Measurements from ENCODE around the gene CAMK2D. TPM values are rescaled to one million over a fixed set of nuclear protein-coding genes. Genes with fewer than 3 reads are reported as not detected.

The CAMK2D gene
- total and polyA plus RNA-seq, 10 donors, result 5.9 to 44.2 (median 33.3) TPM

- Histone ChIP-seq H3K27me3 (replicated peaks in 1 of 7) (no peaks in the 10 kb centered on the region), H3K27ac (no peak overlapping the region), H3K4me3 (no peak overlapping the region), H3K36me3 (peaks cover 0 to 9% (median 0%) of the 10 kb centered on the region in 6 donors), H3K9me3 (no peaks in the 10 kb centered on the region), H3K4me1 (peaks cover 0 to 65% (median 8%) of the 10 kb centered on the region in 6 donors)
- intact Hi-C loops (cut with DNase I; ENCODE audit: low total_unique reads), result no loop called here
- 17 to 39% (median 29%) methylated on average over 1 of the region's 1 CpG for WGBS, 5 donors
- TF ChIP-seq POLR2AphosphoS5 (IDR thresholded peaks at IDR 0.05), result no peak
- TF ChIP-seq POLR2A (IDR thresholded peaks at IDR 0.05), result no peak
- DNase-seq, result no peak
Measured at GRCh38 chr4:113591982-113592381, 169.6 kb downstream of the CAMK2D start.

DNA sequence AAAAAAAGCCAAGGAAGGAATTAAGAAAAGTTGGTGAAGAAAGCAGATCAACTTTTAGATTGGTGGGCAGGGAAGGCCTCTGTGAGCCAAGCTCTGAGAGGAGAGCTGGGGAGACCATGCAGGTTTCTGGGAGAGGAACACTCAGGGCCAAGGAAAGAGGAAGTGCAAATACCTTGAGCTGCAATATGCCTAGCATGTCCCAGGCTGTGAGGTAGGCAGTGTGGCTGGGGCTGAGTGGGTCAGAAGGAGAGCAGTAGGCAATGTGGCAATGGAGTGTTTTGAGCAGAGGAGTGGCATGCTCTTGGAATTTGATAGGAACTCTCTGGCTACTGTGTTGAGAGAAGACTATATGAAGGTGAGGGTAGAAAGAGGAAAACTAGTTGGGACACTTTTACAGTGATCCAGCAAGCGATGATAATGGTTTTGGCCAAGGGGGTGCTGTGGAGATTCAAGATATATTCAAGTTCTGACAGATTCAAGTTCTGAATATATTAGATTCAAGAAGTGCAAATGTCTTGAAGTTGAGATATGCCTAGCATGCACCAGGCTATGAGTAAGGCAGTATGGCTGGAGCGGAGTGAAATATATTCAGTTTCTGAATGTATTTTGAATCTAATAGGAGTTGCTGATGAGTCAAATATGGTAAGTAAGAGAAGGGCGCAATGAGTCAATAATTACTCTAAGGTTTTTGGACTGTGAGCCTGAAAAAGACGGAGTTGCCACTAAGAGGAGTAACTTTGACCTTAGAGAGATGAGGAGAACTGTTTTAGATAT is 172.5 kb downstream of the CAMK2D start:
- WGBS, 5 donors, result 88 to 95% (median 93%) methylated on average over 4 of the region's 4 CpGs
- intact Hi-C loops (cut with DNase I; ENCODE audit: low total_unique reads), result no loop called here
- H3K27me3 ChIP-seq (replicated peaks in 1 of 7), result no peaks in the 10 kb centered on the region
- no peaks in the 10 kb centered on the region for H3K9me3 ChIP-seq
- H3K27ac ChIP-seq, result no peak overlapping the region
- H3K4me3 ChIP-seq, result no peak overlapping the region
- peaks cover 0 to 56% (median 8%) of the 10 kb centered on the region in 6 donors for H3K4me1 ChIP-seq
- no peak for DNase-seq
- no peaks in the 10 kb centered on the region for H3K36me3 ChIP-seq
- TF ChIP-seq POLR2A (IDR thresholded peaks at IDR 0.05), result no peak
- no peak for TF ChIP-seq POLR2AphosphoS5 (IDR thresholded peaks at IDR 0.05)
- no peak for TF ChIP-seq CTCF (IDR thresholded peaks at IDR 0.05 in 8 of 11, conservative IDR thresholded peaks at IDR 0.05 in 3 of 11)

- no peaks in the 10 kb centered on the region for H3K27me3 ChIP-seq (replicated peaks in 1 of 7)
- no peaks in the 10 kb centered on the region for H3K36me3 ChIP-seq
- peaks cover 0 to 52% (median 5%) of the 10 kb centered on the region in 6 donors for H3K4me1 ChIP-seq
- H3K9me3 ChIP-seq, result no peaks in the 10 kb centered on the region
- WGBS, 5 donors, result 65 to 86% (median 72%) methylated on average over 4 of the region's 4 CpGs
- intact Hi-C loops (cut with DNase I; ENCODE audit: low total_unique reads), result no loop called here
- TF ChIP-seq CTCF (IDR thresholded peaks at IDR 0.05 in 8 of 11, conservative IDR thresholded peaks at IDR 0.05 in 3 of 11) (no peak), POLR2AphosphoS5 (IDR thresholded peaks at IDR 0.05) (no peak), POLR2A (IDR thresholded peaks at IDR 0.05) (no peak)
- no peak for DNase-seq
- no peak overlapping the region for H3K27ac ChIP-seq
- no peak overlapping the region for H3K4me3 ChIP-seq
Measured at GRCh38 chr4:113587640-113588275, 173.8 kb downstream of the CAMK2D start.

- H3K27me3 ChIP-seq (replicated peaks in 1 of 7), result no peaks in the 10 kb centered on the region
- H3K36me3 ChIP-seq, result no peaks in the 10 kb centered on the region
- WGBS, 5 donors, result 90 to 98% (median 96%) methylated on average over 2 of the region's 2 CpGs
- intact Hi-C loops (cut with DNase I; ENCODE audit: low total_unique reads), result no loop called here
- H3K4me3 ChIP-seq, result no peak overlapping the region
- no peak for DNase-seq
- H3K27ac ChIP-seq, result no peak overlapping the region
- H3K9me3 ChIP-seq, result no peaks in the 10 kb centered on the region
- peaks cover 0 to 46% (median 2%) of the 10 kb centered on the region in 6 donors for H3K4me1 ChIP-seq
- TF ChIP-seq CTCF (IDR thresholded peaks at IDR 0.05 in 8 of 11, conservative IDR thresholded peaks at IDR 0.05 in 3 of 11) (no peak), POLR2AphosphoS5 (IDR thresholded peaks at IDR 0.05) (no peak), POLR2A (IDR thresholded peaks at IDR 0.05) (no peak)
Measured at GRCh38 chr4:113587156-113587555, 174.4 kb downstream of the CAMK2D start.
